Osteoblast (primary cell): ENCODE data around the gene PERM1. TPM values are rescaled to one million over a fixed set of nuclear protein-coding genes. Genes with fewer than 3 reads are reported as not detected.

Experiments used
- DNase-seq: peaks from one replicate; pipeline ENCODE4 v3.0.0; 2011; ENCODE audit warnings: low spot score, mixed read lengths; ENCODE audit not compliant: insufficient read length; ENCODE audit errors: missing footprints
- H2AFZ ChIP-seq: 2 replicates; pipeline ENCODE4 v1.6.0; 2011; ENCODE audit warnings: mild to moderate bottlenecking, low read length
- H3K27ac ChIP-seq: 2 replicates; pipeline ENCODE4 v1.5.1; 2011; ENCODE audit warnings: mild to moderate bottlenecking, low read depth, low read length, moderate library complexity
- H3K27me3 ChIP-seq: 2 replicates; pipeline ENCODE4 v1.6.0; 2012; ENCODE audit warnings: mild to moderate bottlenecking, control low read depth, inconsistent platforms, low read length, moderate library complexity; ENCODE audit not compliant: insufficient read depth
- H3K36me3 ChIP-seq: 2 replicates; pipeline ENCODE4 v1.5.1; 2011; ENCODE audit warnings: mild to moderate bottlenecking, low read length, control low read depth, moderate library complexity; ENCODE audit not compliant: insufficient read depth
- H3K4me1 ChIP-seq: 2 replicates; pipeline ENCODE4 v1.5.1; 2011; ENCODE audit warnings: mild to moderate bottlenecking, low read length, control low read depth, moderate library complexity; ENCODE audit not compliant: insufficient read depth
- H3K4me2 ChIP-seq: 2 replicates; pipeline ENCODE4 v1.6.0; 2011; ENCODE audit warnings: mild to moderate bottlenecking, low read length; ENCODE audit not compliant: insufficient read depth
- H3K4me3 ChIP-seq: fragments of 200-600 bp; sonication (generic); 3 replicates; pipeline ENCODE4 v1.5.1; 2012; ENCODE audit warnings: mild to moderate bottlenecking, low read length, inconsistent platforms; ENCODE audit not compliant: insufficient read depth
- H3K79me2 ChIP-seq: 2 replicates; pipeline ENCODE4 v1.6.0; 2012; ENCODE audit warnings: mild to moderate bottlenecking, low read length, control low read depth, inconsistent platforms; ENCODE audit not compliant: insufficient read depth
- H3K9me3 ChIP-seq: 2 replicates; pipeline ENCODE4 v1.5.1; 2011; ENCODE audit warnings: low read depth, low read length, control low read depth
- H4K20me1 ChIP-seq: 2 replicates; pipeline ENCODE4 v1.6.0; 2012; ENCODE audit warnings: mild to moderate bottlenecking, low read length, control low read depth; ENCODE audit not compliant: insufficient read depth
- total RNA-seq: library from RNA; depleted of rRNA; stranded (reverse); fragments of >200 nt; gene quantifications from 2 replicates; pipeline ENCODE4 v1.2.3, GENCODE V29; 2012
- TF ChIP-seq, protein P1 (sequence below): IDR thresholded peaks from 2 replicates; pipeline ENCODE4 v1.5.1; 2011; ENCODE audit warnings: mild to moderate bottlenecking, low read depth, low read length, moderate library complexity; ENCODE audit errors: extremely low read depth

The PERM1 gene
- total RNA-seq, 1 donor, result not detected

DNA sequence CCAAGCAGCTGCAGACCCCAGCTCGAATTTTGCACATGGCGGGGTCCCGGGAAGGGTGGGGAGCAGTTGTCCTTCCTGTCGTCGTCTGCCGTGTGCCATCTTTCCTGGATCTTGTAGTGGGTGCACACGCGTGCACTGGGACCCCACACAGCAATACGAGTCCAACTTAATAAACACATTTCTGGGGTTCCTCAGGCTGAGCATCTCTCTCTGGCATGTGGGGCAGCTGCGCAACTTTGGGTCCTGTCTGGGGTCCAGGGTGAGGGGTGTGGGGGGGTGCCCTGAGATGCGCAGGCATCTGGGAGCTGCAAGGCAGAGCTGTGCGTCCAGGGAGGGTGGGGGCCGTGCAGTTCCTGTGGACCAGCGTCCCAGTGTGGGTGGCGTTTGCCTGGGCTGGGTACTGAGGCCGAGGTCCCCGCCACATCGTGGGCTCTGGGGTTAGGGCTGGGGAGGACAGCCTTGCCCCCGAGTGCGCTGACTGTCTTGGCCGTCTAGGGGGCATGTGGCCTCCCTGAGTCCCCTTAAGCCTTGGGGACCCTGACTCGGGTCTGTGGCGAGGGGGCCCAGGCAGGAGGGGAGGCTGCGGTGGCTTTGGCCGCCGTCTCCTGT lies 16.3 kb downstream of the PERM1 start:
- Histone ChIP-seq H3K4me3 (peak overlapping the region; percentile 90), H3K27ac (no peak overlapping the region), H3K79me2 (no peaks in the 10 kb centered on the region), H4K20me1 (no peaks in the 10 kb centered on the region), H2AFZ (peak overlapping the region; percentile 78), H3K27me3 (no peaks in the 10 kb centered on the region), H3K36me3 (peaks cover 10% of the 10 kb centered on the region), H3K4me1 (peaks cover 10% of the 10 kb centered on the region), H3K9me3 (no peaks in the 10 kb centered on the region), H3K4me2 (peak overlapping the region; percentile 88)
- DNase-seq, result peak; percentile 90
- TF ChIP-seq, protein P1, sequence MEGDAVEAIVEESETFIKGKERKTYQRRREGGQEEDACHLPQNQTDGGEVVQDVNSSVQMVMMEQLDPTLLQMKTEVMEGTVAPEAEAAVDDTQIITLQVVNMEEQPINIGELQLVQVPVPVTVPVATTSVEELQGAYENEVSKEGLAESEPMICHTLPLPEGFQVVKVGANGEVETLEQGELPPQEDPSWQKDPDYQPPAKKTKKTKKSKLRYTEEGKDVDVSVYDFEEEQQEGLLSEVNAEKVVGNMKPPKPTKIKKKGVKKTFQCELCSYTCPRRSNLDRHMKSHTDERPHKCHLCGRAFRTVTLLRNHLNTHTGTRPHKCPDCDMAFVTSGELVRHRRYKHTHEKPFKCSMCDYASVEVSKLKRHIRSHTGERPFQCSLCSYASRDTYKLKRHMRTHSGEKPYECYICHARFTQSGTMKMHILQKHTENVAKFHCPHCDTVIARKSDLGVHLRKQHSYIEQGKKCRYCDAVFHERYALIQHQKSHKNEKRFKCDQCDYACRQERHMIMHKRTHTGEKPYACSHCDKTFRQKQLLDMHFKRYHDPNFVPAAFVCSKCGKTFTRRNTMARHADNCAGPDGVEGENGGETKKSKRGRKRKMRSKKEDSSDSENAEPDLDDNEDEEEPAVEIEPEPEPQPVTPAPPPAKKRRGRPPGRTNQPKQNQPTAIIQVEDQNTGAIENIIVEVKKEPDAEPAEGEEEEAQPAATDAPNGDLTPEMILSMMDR, result no peak

DNA sequence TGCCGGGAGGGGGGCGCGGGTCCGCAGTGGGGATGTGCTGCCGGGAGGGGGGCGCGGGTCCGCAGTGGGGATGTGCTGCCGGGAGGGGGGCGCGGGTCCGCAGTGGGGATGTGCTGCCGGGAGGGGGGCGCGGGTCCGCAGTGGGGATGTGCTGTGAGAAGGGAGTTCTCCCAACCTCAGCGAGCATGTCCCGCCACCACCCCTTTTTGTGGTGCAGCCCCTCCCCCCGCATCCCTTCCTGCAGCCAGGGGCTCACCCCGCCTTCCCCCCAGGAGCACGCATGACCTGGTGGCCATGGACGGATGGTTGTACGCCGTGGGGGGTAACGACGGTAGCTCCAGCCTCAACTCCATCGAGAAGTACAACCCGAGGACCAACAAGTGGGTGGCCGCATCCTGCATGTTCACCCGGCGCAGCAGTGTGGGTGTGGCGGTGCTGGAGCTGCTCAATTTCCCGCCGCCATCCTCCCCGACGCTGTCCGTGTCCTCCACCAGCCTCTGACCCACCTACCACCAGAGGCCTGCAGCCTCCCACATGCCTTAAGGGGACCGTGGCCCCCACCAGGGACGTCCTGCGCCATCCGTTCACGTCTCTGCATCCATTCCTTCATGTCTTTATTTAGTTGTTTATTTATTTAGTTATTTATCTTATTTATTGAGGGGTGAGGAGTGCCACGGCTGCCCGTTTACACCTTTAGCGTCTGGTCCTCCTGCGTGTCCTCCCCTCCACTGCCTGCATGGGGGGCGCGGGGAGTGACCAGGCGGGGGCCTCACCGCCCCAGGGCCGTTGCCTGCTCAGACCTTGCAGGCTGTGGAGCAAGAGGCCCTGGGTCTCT lies 17.0 kb downstream of the PERM1 start:
- H3K4me3 ChIP-seq, result no peak overlapping the region
- no peak for DNase-seq
- H3K4me2 ChIP-seq, result no peak overlapping the region
- H2AFZ ChIP-seq, result no peak overlapping the region
- no peaks in the 10 kb centered on the region for H3K27me3 ChIP-seq
- H3K9me3 ChIP-seq, result no peaks in the 10 kb centered on the region
- TF ChIP-seq, protein P1, result no peak
- no peaks in the 10 kb centered on the region for H3K79me2 ChIP-seq
- peaks cover 10% of the 10 kb centered on the region for H3K4me1 ChIP-seq
- H3K36me3 ChIP-seq, result peaks cover 10% of the 10 kb centered on the region
- no peaks in the 10 kb centered on the region for H4K20me1 ChIP-seq
- H3K27ac ChIP-seq, result no peak overlapping the region

DNA sequence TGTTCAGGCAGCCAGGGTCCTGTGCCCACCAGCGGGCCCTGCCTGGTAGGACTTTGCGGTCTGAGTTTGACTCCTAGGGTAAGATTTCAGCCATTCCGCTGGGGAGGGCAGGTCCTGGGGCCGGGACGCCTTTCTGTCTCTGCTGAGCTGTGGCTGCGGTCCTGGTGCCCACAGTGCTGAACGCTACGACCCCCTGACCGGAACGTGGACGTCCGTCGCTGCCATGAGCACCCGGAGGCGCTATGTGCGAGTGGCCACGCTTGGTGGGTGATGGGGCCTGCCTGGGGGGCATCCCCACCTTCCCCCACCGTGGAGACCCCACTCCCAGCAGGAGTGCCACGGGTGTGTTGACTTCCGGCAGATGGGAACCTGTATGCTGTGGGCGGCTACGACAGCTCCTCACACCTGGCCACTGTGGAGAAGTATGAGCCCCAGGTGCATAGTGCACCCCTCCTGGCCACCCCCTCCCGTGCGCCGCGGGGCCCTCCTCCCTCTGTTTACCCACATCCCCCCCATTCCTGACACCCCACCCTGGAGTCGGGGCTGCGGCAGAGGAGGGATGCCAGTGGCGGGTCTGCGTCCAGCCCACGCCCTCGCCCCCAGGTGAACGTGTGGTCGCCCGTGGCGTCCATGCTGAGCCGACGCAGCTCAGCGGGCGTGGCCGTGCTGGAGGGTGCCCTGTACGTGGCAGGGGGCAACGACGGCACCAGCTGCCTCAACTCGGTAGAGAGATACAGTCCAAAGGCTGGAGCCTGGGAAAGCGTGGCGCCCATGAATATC lies 18.0 kb downstream of the PERM1 start:
- peaks cover 10% of the 10 kb centered on the region for H3K4me1 ChIP-seq
- no peak overlapping the region for H3K4me3 ChIP-seq
- H3K4me2 ChIP-seq, result no peak overlapping the region
- peaks cover under 1% of the 10 kb centered on the region for H4K20me1 ChIP-seq
- TF ChIP-seq, protein P1, result no peak
- H2AFZ ChIP-seq, result no peak overlapping the region
- peaks cover 10% of the 10 kb centered on the region for H3K36me3 ChIP-seq
- no peak for DNase-seq
- no peak overlapping the region for H3K27ac ChIP-seq
- H3K9me3 ChIP-seq, result no peaks in the 10 kb centered on the region
- H3K79me2 ChIP-seq, result peaks cover 1% of the 10 kb centered on the region
- no peaks in the 10 kb centered on the region for H3K27me3 ChIP-seq

DNA sequence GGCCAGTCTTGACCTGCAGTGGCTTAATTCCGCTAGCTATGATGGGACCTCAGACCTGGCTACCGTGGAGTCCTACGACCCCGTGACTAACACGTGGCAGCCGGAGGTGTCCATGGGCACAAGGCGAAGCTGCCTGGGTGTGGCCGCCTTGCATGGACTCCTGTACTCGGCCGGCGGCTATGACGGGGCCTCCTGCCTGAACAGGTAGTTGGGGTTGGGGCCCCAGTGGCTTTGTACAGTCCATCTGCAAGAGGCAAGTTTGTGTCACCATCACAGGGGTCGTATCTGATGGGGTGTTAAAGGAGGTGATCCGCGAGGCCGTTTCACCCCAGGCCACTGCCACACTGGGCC lies 18.6 kb downstream of the PERM1 start:
- Histone ChIP-seq H3K4me3 (no peak overlapping the region), H3K4me1 (peaks cover 13% of the 10 kb centered on the region)
- TF ChIP-seq, protein P1, result no peak

More for the DNA sequence above, 18.6 kb downstream of the PERM1 start:
- peaks cover 7% of the 10 kb centered on the region for H4K20me1 ChIP-seq
- H2AFZ ChIP-seq, result no peak overlapping the region
- no peak overlapping the region for H3K4me2 ChIP-seq
- no peak for DNase-seq
- peaks cover 10% of the 10 kb centered on the region for H3K36me3 ChIP-seq
- H3K9me3 ChIP-seq, result no peaks in the 10 kb centered on the region
- no peaks in the 10 kb centered on the region for H3K27me3 ChIP-seq
- H3K79me2 ChIP-seq, result peaks cover 8% of the 10 kb centered on the region
- no peak overlapping the region for H3K27ac ChIP-seq
